CD4-positive, alpha-beta memory T cell (primary cell): ENCODE data around the gene VSIG10L2. TPM values are rescaled to one million over a fixed set of nuclear protein-coding genes. Genes with fewer than 3 reads are reported as not detected.

Experiments
- CTCF ChIA-PET: fragments of 350-600 bp; sonication (Branson Sonifier 250); formaldehyde crosslinking; loops from one replicate; lab custom pipeline; 2021; ENCODE audit warnings: inconsistent platforms; ENCODE audit not compliant: partially characterized antibody; lab: Charles Lee
- POLR2A ChIA-PET: fragments of 350-600 bp; sonication (Branson Sonifier 250); formaldehyde crosslinking; loops from one replicate; lab custom pipeline; 2021; ENCODE audit not compliant: partially characterized antibody; lab: Charles Lee
- DNase-seq, 5 donors: peaks; one replicate each; pipeline versions ENCODE4 v3.0.0 to v3.0.0-alpha.2; 2020 to 2022; ENCODE audit warnings: mixed read lengths in 1 of 5
- H3K27ac ChIP-seq: one replicate; pipeline ENCODE4 v1.7.0; 2013; ENCODE audit warnings: low read depth, low read length
- H3K27me3 ChIP-seq: 2 replicates; pipeline ENCODE4 v1.7.0; 2013; ENCODE audit warnings: mild to moderate bottlenecking, low read length, moderate library complexity; ENCODE audit not compliant: insufficient read depth
- H3K36me3 ChIP-seq: 2 replicates; pipeline ENCODE4 v1.7.0; 2013; ENCODE audit warnings: mild to moderate bottlenecking, low read length, moderate library complexity; ENCODE audit not compliant: insufficient read depth
- H3K4me1 ChIP-seq: 2 replicates; pipeline ENCODE4 v1.7.0; 2013; ENCODE audit warnings: mild to moderate bottlenecking, low read length, moderate library complexity; ENCODE audit not compliant: insufficient read depth
- H3K4me3 ChIP-seq, 2 donors: one replicate each; pipeline ENCODE4 v1.7.0; 2013; ENCODE audit warnings: low read length in 2 of 2, mild to moderate bottlenecking in 1 of 2
- H3K9me3 ChIP-seq, 2 donors: one replicate each; pipeline ENCODE4 v1.7.0; 2013; ENCODE audit warnings: low read length in 2 of 2, control low read depth in 1 of 2; ENCODE audit not compliant: control insufficient read depth in 1 of 2
- H3K27ac Mint-ChIP-seq, 7 donors: one replicate each; pipeline ENCODE4 v1.8.0; 2020 to 2021; ENCODE audit warnings: mixed read lengths in 7 of 7, mild to moderate bottlenecking in 6 of 7, inconsistent platforms in 3 of 7, moderate library complexity in 3 of 7
- H3K27me3 Mint-ChIP-seq, 2 donors: one replicate each; pipeline ENCODE4 v1.8.0; 2020 to 2021; ENCODE audit warnings: mixed read lengths in 2 of 2
- H3K36me3 Mint-ChIP-seq, 2 donors: one replicate each; pipeline ENCODE4 v1.8.0; 2020 to 2021; ENCODE audit warnings: mixed read lengths in 2 of 2, inconsistent platforms in 1 of 2, mild to moderate bottlenecking in 1 of 2
- H3K4me1 Mint-ChIP-seq, 4 donors: one replicate each; pipeline ENCODE4 v1.8.0; 2020 to 2021; ENCODE audit warnings: mixed read lengths in 4 of 4, mild to moderate bottlenecking in 1 of 4
- H3K4me3 Mint-ChIP-seq, 8 donors: one replicate each; pipeline ENCODE4 v1.8.0; 2020 to 2021; ENCODE audit warnings: mixed read lengths in 8 of 8, mild to moderate bottlenecking in 7 of 8, moderate library complexity in 6 of 8, inconsistent platforms in 3 of 8
- H3K9me3 Mint-ChIP-seq, 8 donors: one replicate each; pipeline ENCODE4 v1.8.0; 2020 to 2021; ENCODE audit warnings: mixed read lengths in 8 of 8, mild to moderate bottlenecking in 5 of 8, inconsistent platforms in 3 of 8, moderate library complexity in 1 of 8
- intact Hi-C: fragments of 100-400 bp; cut with micrococcal nuclease; formaldehyde crosslinking; loops from one replicate; pipeline ENCODE4 v1.15.1; 2023
- polyA plus RNA-seq, 2 donors: library from polyadenylated mRNA; unstranded; fragments of 300-500 nt; fragmentation: Illumina TruSeq; gene quantifications; one replicate each; pipeline ENCODE4 v1.2.3, GENCODE V29; 2021
- total RNA-seq, 2 experiments: library from RNA; stranded (reverse); gene quantifications; one replicate each; pipeline ENCODE4 v1.2.3, GENCODE V29; 2021

Gene VSIG10L2
- total and polyA plus RNA-seq, 4 experiments from 2014 or later = not detected

DNA sequence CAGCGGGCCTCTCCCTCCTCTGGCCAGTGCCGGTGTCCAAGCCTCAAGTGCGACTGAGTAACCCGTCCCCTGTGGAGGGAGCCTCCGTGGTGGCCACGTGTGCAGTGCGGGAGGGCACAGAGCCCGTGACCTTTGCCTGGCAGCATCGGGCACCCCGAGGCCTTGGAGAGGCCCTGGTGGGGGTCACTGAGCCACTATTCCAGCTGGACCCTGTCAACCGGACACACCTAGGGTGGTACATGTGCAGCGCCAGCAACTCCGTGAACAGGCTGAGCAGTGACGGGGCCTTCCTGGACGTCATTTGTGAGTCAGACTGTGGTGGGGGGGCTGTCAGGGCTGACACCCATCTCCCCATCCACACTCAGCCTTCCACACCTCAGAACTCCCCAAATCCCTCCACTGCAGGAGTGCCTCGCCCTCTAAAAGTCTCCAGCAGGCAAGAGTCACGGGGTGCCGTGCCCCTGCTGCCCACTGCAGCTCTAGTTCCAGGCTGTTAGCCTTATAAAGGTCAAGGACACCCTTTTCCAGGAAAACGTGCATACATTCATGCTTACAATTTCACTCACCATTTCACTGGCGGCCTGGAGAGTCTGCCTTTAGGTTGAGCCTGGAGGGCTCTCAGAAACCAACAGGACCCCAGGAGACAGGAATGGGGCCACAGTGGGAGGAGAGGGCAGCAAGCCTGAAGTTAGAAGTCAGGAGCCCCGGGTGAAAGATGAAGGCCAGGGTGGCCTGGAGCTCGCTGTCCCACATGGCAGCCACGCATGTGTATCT lies 2.6 kb downstream of the VSIG10L2 start:
- no peak for DNase-seq
- Mint-ChIP-seq H3K4me1 (no peaks in the 10 kb centered on the region), H3K9me3 (no peaks in the 10 kb centered on the region), H3K27ac (no peak overlapping the region), H3K27me3 (peaks cover 3 to 6% of the 10 kb centered on the region in 2 donors), H3K36me3 (no peaks in the 10 kb centered on the region), H3K4me3 (no peak overlapping the region)
- no peak overlapping the region for H3K4me3 ChIP-seq
- no peaks in the 10 kb centered on the region for H3K9me3 ChIP-seq
- ChIA-PET CTCF (no interaction called here), POLR2A (no interaction called here)
- H3K4me1 ChIP-seq = no peaks in the 10 kb centered on the region
- H3K27ac ChIP-seq = no peak overlapping the region
- no peaks in the 10 kb centered on the region for H3K36me3 ChIP-seq
- no peaks in the 10 kb centered on the region for H3K27me3 ChIP-seq
- intact Hi-C loops = no loop called here

DNA sequence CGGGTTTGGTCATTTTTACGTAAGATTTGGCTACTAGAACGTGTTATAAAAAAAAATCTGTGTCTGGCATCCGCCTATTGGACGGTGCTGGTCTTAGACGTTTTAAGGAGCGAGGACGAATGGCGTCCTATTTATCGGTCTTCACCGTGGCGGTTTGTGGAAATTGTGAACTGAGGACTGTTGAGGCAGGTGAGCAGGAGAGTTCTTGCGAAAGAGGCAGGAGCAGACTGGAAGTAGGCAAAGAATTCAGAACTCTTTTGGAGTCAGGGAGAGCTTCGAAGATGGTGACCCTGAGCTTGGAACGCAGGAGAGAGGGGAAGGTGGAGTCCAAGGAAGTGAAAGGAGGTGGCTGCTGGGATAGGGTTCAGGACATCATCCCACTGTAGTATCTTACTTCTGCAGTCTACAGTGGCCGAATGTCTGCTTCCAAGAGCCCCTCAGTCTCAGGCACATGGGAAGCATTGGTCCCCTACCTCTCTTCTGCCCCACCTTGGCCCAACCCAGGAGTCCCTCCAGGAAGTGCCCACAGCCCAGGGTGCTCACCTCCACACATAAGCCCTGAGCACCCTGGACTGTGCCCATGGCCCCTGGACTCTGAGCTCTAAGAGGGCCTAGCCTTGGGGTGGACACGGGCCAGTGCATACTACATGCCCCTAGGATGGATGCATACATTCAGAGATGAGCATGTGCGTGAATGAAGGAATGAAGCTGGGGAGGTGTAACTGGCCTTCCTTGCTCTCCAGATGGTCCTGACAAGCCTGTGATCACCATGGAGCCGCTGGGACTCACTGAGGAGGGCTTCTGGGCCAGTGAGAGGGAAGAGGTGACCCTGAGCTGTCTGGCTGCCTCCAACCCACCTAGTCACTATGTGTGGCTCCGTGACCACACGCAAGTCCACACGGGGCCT lies 3.7 kb downstream of the VSIG10L2 start:
- Mint-ChIP-seq H3K4me1 (no peaks in the 10 kb centered on the region), H3K27me3 (peaks cover 2 to 3% of the 10 kb centered on the region in 2 donors), H3K36me3 (no peaks in the 10 kb centered on the region), H3K4me3 (no peak overlapping the region), H3K9me3 (no peaks in the 10 kb centered on the region), H3K27ac (no peak overlapping the region)
- POLR2A ChIA-PET = no interaction called here
- Histone ChIP-seq H3K27me3 (no peaks in the 10 kb centered on the region), H3K4me3 (no peak overlapping the region), H3K4me1 (no peaks in the 10 kb centered on the region), H3K27ac (no peak overlapping the region), H3K36me3 (no peaks in the 10 kb centered on the region), H3K9me3 (no peaks in the 10 kb centered on the region)
- CTCF ChIA-PET = interaction anchor here (0.9 kb wide), 1 partner anchor 62 kb away, joined by 3 read pairs; the partner anchor contains the start of gene HYLS1
- intact Hi-C loops = no loop called here
- no peak for DNase-seq

DNA sequence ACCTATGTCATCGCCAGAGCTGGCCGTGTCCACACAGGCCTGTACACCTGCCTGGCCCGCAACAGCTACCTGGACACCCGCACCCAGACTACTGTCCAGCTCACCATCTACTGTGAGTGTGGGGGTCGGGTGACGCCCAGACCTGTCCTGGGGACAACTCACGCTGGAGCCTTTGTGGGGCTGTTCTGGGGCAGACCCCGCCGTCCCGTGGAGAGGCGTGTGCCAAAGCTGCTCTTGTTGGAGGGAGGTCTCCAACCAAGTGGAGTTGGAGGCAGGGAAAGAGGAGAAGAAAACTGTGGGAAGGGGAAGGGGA lies 4.3 kb downstream of the VSIG10L2 start:
- CTCF ChIA-PET = interaction anchor here (0.9 kb wide), 1 partner anchor 62 kb away, joined by 3 read pairs; the partner anchor contains the start of gene HYLS1

DNA sequence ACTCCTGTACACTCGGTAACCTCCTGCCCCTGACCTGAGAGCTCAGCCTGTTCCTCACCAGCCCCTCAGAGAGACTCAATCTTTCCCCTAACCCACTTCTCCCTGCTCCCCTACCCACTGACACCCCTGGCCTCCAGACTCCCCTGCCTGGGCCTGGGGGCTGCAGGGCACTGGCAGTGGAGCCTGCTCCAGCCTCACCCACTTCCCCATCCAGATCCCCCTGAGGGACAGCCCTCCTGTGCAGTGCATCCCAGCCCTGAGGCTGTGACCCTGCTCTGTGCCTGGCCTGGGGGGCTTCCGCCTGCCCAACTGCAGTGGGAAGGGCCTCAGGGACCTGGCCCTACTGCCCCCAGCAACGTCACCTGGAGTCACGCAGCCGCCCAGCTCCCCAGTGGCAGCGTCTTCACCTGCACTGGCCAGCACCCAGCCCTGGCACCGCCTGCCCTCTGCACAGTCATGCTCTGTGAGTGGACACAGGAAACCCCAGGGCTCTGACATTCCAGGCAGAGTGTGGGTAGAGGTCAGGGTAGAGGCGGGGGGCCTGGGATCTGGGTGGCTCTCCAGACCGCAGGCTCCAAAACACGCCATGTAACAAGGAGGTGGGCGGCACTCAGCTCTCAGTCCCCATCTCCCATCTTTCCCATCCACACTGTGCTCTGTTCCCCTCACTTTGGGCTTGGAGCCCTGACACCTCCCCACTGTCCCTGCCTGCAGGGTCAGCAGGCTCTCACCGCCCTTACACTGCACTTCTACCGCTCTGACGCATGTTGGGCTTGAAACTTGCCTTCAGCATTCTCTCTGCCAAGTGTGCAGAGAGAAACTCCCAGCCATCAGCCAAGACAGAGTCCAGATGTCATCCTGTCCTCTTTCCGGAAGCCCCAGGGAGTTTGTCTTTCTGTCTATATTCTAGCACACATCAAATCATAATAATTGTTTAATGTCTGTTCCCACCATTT lies 5.1 kb downstream of the VSIG10L2 start:
- H3K4me3 ChIP-seq = no peak overlapping the region
- no peaks in the 10 kb centered on the region for H3K36me3 Mint-ChIP-seq

More for the DNA sequence above, 4.3 kb downstream of the VSIG10L2 start:
- Histone ChIP-seq H3K27me3 (no peaks in the 10 kb centered on the region), H3K9me3 (no peaks in the 10 kb centered on the region), H3K4me3 (no peak overlapping the region), H3K36me3 (no peaks in the 10 kb centered on the region), H3K4me1 (no peaks in the 10 kb centered on the region), H3K27ac (no peak overlapping the region)
- Mint-ChIP-seq H3K36me3 (no peaks in the 10 kb centered on the region), H3K27ac (no peak overlapping the region), H3K4me3 (no peak overlapping the region), H3K27me3 (peaks cover 2 to 3% of the 10 kb centered on the region in 2 donors), H3K4me1 (no peaks in the 10 kb centered on the region), H3K9me3 (no peaks in the 10 kb centered on the region)
- intact Hi-C loops = no loop called here
- POLR2A ChIA-PET = no interaction called here
- no peak for DNase-seq

DNA sequence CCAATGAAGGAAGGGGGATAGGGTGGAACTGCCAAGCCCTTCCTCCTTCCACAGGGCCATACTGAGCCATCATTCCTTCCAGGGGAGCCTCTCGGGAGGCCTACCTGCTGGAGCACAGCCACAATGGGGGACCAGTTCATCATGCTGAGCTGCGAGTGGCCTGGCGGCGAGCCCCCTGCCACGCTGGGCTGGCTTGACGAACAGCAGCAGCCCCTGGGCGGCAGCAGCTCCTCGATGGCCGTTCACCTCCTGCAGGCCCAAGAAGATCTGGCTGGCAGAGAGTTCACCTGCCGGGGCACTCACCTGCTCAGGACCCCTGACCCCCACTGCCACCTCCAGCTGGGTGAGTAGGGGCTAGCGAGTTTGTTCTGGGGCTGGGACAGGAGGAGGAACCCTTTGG lies 5.9 kb downstream of the VSIG10L2 start:
- H3K27me3 ChIP-seq = no peaks in the 10 kb centered on the region
- peaks cover 2 to 3% of the 10 kb centered on the region in 2 donors for H3K27me3 Mint-ChIP-seq
- no peaks in the 10 kb centered on the region for H3K4me1 ChIP-seq
- no peak overlapping the region for H3K4me3 Mint-ChIP-seq
- H3K36me3 ChIP-seq = no peaks in the 10 kb centered on the region
- CTCF ChIA-PET = no interaction called here
- H3K36me3 Mint-ChIP-seq = no peaks in the 10 kb centered on the region
- H3K9me3 ChIP-seq = no peaks in the 10 kb centered on the region
- intact Hi-C loops = no loop called here
- no peak overlapping the region for H3K4me3 ChIP-seq
- no peak overlapping the region for H3K27ac ChIP-seq
- no peaks in the 10 kb centered on the region for H3K9me3 Mint-ChIP-seq
- no peaks in the 10 kb centered on the region for H3K4me1 Mint-ChIP-seq
- no peak for DNase-seq
- H3K27ac Mint-ChIP-seq = no peak overlapping the region
- POLR2A ChIA-PET = no interaction called here

More for the DNA sequence above, 5.1 kb downstream of the VSIG10L2 start:
- Histone ChIP-seq H3K4me1 (no peaks in the 10 kb centered on the region), H3K27me3 (no peaks in the 10 kb centered on the region), H3K27ac (no peak overlapping the region), H3K36me3 (no peaks in the 10 kb centered on the region), H3K9me3 (no peaks in the 10 kb centered on the region)
- no peaks in the 10 kb centered on the region for H3K9me3 Mint-ChIP-seq
- CTCF ChIA-PET = no interaction called here
- DNase-seq = no peak
- H3K27ac Mint-ChIP-seq = no peak overlapping the region
- intact Hi-C loops = no loop called here
- peaks cover 2 to 3% of the 10 kb centered on the region in 2 donors for H3K27me3 Mint-ChIP-seq
- POLR2A ChIA-PET = no interaction called here
- H3K4me3 Mint-ChIP-seq = no peak overlapping the region
- H3K4me1 Mint-ChIP-seq = no peaks in the 10 kb centered on the region

DNA sequence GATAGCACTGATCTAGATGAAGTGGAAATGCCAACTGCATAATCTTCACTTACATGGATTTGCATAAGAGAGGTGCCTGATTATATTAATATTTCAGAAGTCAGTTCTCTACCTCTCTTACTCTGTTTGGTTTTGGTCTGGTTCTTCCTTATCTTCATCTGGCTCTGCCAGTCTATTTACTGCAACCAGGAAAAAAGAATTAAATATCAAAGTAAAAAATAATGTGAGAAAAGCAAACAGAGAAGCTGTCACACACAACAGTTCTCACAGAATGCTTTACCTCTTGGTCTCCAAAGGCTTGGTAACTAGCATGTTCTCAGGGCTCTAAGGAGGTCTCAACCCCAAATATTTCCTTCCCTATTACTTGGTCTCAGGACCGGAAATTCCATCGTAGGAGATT lies 6.7 kb downstream of the VSIG10L2 start:
- H3K27me3 Mint-ChIP-seq = peaks cover 2 to 3% of the 10 kb centered on the region in 2 donors

More for the DNA sequence above, 6.7 kb downstream of the VSIG10L2 start:
- intact Hi-C loops = no loop called here
- Histone ChIP-seq H3K4me3 (no peak overlapping the region), H3K27ac (no peak overlapping the region), H3K4me1 (no peaks in the 10 kb centered on the region), H3K36me3 (no peaks in the 10 kb centered on the region), H3K9me3 (no peaks in the 10 kb centered on the region), H3K27me3 (no peaks in the 10 kb centered on the region)
- no peak overlapping the region for H3K27ac Mint-ChIP-seq
- ChIA-PET POLR2A (no interaction called here), CTCF (interaction anchor here (1.3 kb wide), 1 partner anchor 9 kb away, joined by 3 read pairs; no protein-coding TSS in a partner anchor)
- H3K4me3 Mint-ChIP-seq = no peak overlapping the region
- H3K36me3 Mint-ChIP-seq = no peaks in the 10 kb centered on the region
- no peak for DNase-seq
- peaks cover under 1 to 1% (median 1%) of the 10 kb centered on the region in 4 donors for H3K4me1 Mint-ChIP-seq
- no peaks in the 10 kb centered on the region for H3K9me3 Mint-ChIP-seq
